Left lobe of liver (tissue), 2 donors: Measurements from ENCODE around the gene NTHL1. TPM values are rescaled to one million over a fixed set of nuclear protein-coding genes. Genes with fewer than 3 reads are reported as not detected.
A peak's percentile ranks its signal among the peaks of the same experiment; 100 is the strongest.
"Not testable (repeated sequence)": the region's sequence is repeated elsewhere in the genome, so short reads cannot be mapped to it uniquely, and the experiment has no call there.

ENCODE experiments used
- ATAC-seq: fragments of 200-7000 bp; cut with Tn5 transposase; one replicate; pipeline ENCODE4 v1.9.1; 2020; ENCODE audit warnings: mild to moderate bottlenecking, moderate library complexity
- DNase-seq: peaks from one replicate; pipeline ENCODE4 v3.0.0-alpha.2; 2020; ENCODE audit warnings: low spot score
- total RNA-seq: library from RNA; stranded (reverse); gene quantifications from one replicate; pipeline ENCODE4 v1.2.1, GENCODE V29; 2021
- donor health status: DM: no; HTN: no; CAD: no; lungs with moderate emphysema.
- donor health status: DM: no; HTN: yes; CAD: no.

NTHL1 gene
- total RNA-seq, 1 donor from 2014 or later: 109 TPM

DNA sequence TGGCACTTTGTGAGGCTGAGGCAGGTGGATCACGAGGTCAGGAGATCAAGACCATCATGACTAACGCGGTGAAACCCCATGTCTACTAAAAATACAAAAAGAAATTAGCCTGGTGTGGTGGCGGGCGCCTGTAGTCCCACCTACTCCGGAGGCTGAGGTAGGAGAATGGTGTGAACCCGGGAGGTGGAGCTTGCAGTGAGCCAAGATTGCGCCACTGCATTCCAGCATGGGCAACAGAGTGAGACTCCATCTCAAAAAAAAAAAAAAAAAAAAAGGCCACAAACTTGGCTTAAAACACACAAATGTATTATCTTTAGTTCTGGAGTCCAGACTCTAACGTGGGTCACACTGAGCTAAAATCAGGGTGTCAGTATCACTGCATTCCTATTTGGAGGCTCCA lies 35.9 kb downstream of the NTHL1 start:
- not testable (repeated sequence) for ATAC-seq, DNase-seq

DNA sequence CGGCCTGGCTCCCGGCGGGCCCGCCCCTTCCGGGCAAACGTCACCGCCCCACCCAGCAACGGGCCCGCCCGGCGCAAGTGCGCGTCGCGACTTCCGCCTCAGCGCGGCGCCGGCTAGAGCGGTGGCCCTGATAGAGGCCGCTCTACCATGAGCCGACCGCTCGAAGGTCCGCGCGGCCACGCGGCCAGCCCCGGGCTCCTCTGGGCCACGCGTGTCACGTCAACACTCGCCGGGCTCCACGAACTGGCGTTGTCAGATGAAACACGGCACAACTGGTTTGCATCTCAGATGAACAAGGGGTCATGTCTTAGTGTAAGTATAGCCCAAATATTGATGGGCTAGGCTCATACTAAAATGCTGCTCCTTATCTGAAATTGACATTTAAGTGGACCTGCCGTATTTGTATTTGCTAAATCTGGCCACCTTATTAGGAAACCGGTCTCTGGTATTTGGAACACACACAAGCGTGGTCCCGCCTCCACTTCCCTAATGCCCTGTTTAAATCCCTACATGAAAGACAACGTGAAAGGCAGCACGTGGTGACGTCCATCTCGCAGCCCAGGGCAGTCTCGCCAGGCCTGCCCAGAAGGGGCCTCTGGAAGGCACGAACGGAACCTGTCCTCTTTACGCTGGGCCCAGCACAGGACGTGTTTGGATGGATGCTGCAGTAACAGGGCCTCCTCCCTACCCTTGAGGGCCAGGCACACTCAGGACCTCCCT lies 37.7 kb downstream of the NTHL1 start, which contains the start of gene ZNF598:
ZNF598 (minus strand) TSS at position 31 of the 720 bp plus-strand sequence.
- ATAC-seq (peak; percentile 86), DNase-seq (peak; percentile 83)

- DNase-seq (no peak), ATAC-seq (peak; percentile 11)
Observed at GRCh38 chr16:2009164-2009711, 38.4 kb downstream of the NTHL1 start.

DNA sequence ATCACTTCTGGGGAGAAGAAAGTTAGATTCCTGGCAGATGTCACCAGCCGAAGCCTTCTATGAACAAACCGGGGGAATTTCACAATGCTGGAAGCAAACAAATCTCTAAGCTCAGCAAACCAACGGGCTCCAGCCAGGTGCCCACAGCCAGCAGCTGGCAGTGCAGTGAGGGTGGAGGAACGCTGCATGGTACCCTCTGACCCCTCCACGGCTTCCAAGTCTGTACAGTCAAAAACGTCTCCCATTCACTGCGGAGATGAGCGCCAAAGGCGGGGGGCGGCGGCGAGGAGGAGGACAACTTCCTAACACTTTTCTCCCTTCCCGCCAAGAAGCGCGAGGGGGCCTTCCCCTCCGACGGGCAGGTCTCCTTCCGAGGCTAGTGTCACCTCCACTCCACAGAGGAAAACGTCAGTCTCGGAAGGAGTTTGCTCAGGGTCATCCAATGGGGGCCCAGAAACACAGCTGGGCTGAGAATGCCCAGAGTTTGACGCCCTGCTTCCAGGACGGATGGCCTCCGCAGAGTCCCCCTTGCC lies 38.9 kb downstream of the NTHL1 start:
- DNase-seq (peak; percentile 91), ATAC-seq (peak; percentile 78)

- no peak for ATAC-seq
- no peak for DNase-seq
Observed at GRCh38 chr16:2008009-2008526, 39.6 kb downstream of the NTHL1 start.

GRCh38 chr16:2007081-2007836 lies 40.4 kb downstream of the NTHL1 start:
- no peak for ATAC-seq
- DNase-seq: no peak

- DNase-seq: no peak
- no peak for ATAC-seq
Observed at GRCh38 chr16:2006317-2006716, 41.3 kb downstream of the NTHL1 start.

DNA sequence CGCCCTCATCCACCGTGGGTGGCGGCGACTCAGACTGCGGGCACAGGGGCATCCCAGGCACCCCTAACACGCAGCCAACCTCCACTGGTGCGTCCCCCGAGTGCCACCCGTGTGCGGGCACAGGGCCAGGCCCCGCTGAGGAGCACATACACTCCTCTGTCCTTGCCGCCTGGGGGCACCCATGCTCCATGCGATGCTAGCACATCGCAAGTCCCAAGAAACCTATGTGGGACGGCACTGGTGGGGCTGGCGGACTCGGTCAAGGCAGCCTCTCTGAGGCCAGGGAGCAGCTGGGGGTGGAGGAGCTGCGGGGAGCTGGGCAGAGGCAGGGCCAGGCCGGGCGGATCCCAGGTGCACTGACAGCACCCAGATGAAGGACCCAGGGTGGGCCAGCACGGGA lies 42.0 kb downstream of the NTHL1 start:
- ATAC-seq: no peak
- no peak for DNase-seq

GRCh38 chr16:2004795-2005517 lies 42.7 kb downstream of the NTHL1 start:
- no peak for DNase-seq
- ATAC-seq: no peak

- peak; percentile 84 for ATAC-seq
Observed at GRCh38 chr16:2003827-2004641, 43.6 kb downstream of the NTHL1 start.

GRCh38 chr16:2003231-2003826 lies 44.3 kb downstream of the NTHL1 start:
- no peak for ATAC-seq
- no peak for DNase-seq

More at GRCh38 chr16:2003827-2004641, 43.6 kb downstream of the NTHL1 start:
- peak; percentile 86 for DNase-seq

DNA sequence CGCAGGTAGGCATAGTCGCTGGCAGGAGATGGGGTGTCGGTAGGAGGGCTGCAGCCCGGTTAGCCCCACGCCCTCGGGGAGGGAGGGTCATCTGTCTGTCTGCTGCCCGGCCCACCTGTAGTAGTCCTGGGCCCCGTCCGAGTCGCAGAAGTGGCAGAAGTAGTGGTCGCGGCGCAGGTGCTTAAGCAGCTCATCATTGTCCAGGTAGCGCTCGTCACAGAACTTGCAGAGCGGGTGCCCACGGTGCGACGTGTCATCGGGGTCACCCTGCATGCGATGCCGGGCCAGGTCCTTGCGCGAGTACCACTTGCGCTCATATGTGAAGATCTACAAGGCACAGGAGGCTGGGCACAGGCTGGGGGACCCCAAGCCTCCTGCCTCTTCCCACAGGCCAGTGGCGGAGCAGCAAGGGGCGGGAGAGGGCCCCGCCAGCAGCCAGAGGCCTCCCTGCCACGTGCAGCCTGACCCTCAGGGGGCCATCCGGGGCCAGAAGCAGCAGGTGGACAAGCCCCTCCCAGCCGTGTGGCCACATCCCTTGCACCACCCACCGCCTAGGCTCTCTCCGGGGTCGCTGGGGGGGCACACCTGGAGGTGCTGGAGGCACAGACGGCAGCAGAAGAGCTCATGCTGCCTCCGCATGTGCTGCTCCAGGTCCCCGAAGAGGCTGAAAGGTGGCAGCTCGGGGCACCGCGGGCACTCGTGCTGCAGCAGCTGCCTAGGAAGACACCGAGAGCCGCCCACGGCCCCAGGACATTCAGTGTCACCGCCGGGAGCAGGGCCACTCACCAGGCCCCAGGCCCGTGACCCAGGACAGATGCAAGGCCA lies 45.0 kb downstream of the NTHL1 start:
- no peak for ATAC-seq

DNA sequence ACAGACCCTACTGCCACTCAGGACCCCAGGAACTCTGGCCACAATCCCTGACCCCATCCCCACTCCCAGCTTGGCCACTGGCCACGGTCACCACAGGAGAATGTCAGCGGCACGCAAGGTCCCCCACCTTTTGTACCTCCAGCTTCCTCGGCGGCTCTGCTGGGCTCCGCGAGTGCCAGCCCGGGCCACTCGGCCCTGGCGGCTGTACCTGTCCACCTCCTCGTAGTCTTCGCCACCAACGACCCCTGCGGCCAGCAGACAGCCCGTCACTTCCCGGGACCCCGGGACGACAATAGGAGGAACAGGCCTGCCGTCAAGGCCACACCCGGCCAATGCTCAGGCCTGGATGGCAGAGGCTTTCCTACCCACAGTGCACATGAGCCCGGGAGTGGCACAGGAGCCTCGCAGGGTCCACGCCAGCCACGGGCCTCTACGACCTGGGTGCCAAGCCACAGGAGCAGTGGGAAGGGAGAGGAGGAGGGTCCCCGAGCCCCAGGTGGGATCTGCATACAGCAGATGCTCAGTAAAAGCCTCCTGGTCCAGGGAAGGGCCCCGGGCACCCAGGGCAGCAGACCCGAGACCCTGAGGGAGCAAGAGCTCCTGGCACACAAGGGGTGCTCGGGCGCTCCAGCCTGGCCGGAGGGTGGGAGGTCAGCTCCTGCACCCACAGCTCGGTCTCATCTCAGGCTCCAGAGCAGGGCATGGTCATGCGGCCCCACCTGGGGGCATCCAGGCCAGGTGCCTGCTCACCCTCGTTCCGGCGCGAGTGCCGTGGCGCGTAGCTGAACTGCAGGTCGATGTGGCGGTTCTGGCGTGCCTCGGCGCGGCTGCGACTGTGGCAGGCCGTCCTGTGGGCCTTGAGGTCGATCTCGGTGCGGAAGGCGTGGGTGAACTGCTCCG lies 45.9 kb downstream of the NTHL1 start:
- ATAC-seq (no peak), DNase-seq (no peak)

More for the DNA sequence above, 45.0 kb downstream of the NTHL1 start:
- DNase-seq: no peak

GRCh38 chr16:2001035-2001434 lies 46.6 kb downstream of the NTHL1 start:
- no peak for DNase-seq

GRCh38 chr16:1999866-2000514 lies 47.6 kb downstream of the NTHL1 start:
- DNase-seq (no peak), ATAC-seq (no peak)

More at GRCh38 chr16:2001035-2001434, 46.6 kb downstream of the NTHL1 start:
- no peak for ATAC-seq

- DNase-seq (no peak), ATAC-seq (no peak)
Observed at GRCh38 chr16:1998852-1999801, 48.5 kb downstream of the NTHL1 start.
